Uterus (tissue), 2 donors: Measurements from ENCODE around the gene TOR2A.

ENCODE experiments used
- POLR2A ChIP-seq, 2 donors: fragments of 450-650 bp; IDR thresholded peaks; one replicate each; pipeline ENCODE4 v1.6.1; 2016; ENCODE audit warnings: antibody characterized with exemption in 2 of 2, mild to moderate bottlenecking in 1 of 2, moderate library complexity in 1 of 2
- TF ChIP-seq, protein P1 (sequence below), 4 experiments: fragments of 200-600 bp in 2 of 4; fragments of 450-650 bp in 2 of 4; sonication (generic) in 2 of 4; IDR thresholded peaks; one replicate each; pipeline ENCODE4 v1.5.1; 2016 to 2019; ENCODE audit warnings: antibody characterized with exemption in 4 of 4, mild to moderate bottlenecking in 2 of 4, moderate library complexity in 1 of 4

- TF ChIP-seq, protein P1, sequence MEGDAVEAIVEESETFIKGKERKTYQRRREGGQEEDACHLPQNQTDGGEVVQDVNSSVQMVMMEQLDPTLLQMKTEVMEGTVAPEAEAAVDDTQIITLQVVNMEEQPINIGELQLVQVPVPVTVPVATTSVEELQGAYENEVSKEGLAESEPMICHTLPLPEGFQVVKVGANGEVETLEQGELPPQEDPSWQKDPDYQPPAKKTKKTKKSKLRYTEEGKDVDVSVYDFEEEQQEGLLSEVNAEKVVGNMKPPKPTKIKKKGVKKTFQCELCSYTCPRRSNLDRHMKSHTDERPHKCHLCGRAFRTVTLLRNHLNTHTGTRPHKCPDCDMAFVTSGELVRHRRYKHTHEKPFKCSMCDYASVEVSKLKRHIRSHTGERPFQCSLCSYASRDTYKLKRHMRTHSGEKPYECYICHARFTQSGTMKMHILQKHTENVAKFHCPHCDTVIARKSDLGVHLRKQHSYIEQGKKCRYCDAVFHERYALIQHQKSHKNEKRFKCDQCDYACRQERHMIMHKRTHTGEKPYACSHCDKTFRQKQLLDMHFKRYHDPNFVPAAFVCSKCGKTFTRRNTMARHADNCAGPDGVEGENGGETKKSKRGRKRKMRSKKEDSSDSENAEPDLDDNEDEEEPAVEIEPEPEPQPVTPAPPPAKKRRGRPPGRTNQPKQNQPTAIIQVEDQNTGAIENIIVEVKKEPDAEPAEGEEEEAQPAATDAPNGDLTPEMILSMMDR (IDR thresholded peaks at IDR 0.05): no peak
- TF ChIP-seq POLR2A (IDR thresholded peaks at IDR 0.05): no peak
These were observed 28.3 kb downstream of the TOR2A start, which contains the start of gene CFAP157 for GRCh38 chr9:127706836-127707241.
